Body of pancreas (tissue), 4 donors: Measurements from ENCODE around the gene TUBB2B.

Experiments used
- POLR2A ChIP-seq, 3 donors: fragments of 450-650 bp; IDR thresholded peaks; one replicate each; pipeline ENCODE4 v1.6.1; 2016; ENCODE audit warnings: antibody characterized with exemption in 3 of 3, mild to moderate bottlenecking in 2 of 3
- TF ChIP-seq, protein P1 (sequence below), 7 experiments: fragments of 450-650 bp in 4 of 7; fragments of 200-600 bp in 3 of 7; sonication (generic) in 3 of 7; IDR thresholded peaks; one replicate each; pipeline ENCODE4 v1.5.1; 2016 to 2019; ENCODE audit warnings: antibody characterized with exemption in 7 of 7

DNA sequence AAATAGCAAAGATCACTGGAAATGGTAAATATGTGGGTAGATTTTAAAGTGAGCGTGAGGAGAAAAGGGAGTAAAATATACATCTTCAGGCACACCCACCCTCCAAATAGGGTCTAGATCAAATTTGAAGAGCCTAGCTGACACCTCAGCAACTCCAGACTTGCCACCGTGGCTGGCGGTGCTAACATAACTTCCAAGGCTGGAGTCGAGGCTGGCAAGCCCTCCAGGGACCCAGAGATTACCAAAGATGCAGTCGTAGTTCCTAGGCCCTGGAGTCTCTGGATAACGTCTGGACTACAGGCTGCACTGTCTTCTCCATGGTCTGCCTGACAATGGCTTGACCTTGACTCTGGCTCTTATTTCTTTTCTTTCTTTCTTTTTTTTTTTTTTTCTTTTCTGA is 22.5 kb downstream of the TUBB2B start:
- TF ChIP-seq POLR2A (IDR thresholded peaks at IDR 0.05) = no peak
- TF ChIP-seq, protein P1, sequence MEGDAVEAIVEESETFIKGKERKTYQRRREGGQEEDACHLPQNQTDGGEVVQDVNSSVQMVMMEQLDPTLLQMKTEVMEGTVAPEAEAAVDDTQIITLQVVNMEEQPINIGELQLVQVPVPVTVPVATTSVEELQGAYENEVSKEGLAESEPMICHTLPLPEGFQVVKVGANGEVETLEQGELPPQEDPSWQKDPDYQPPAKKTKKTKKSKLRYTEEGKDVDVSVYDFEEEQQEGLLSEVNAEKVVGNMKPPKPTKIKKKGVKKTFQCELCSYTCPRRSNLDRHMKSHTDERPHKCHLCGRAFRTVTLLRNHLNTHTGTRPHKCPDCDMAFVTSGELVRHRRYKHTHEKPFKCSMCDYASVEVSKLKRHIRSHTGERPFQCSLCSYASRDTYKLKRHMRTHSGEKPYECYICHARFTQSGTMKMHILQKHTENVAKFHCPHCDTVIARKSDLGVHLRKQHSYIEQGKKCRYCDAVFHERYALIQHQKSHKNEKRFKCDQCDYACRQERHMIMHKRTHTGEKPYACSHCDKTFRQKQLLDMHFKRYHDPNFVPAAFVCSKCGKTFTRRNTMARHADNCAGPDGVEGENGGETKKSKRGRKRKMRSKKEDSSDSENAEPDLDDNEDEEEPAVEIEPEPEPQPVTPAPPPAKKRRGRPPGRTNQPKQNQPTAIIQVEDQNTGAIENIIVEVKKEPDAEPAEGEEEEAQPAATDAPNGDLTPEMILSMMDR (IDR thresholded peaks at IDR 0.05) = no peak
